Activated CD8-positive, alpha-beta T cell treated with anti-CD3 and anti-CD28 coated beads for 36 hours (primary cell): Measurements from ENCODE around the gene CAMK2G. TPM values are rescaled to one million over a fixed set of nuclear protein-coding genes. Genes with fewer than 3 reads are reported as not detected.

Experiments used
- ATAC-seq: fragments of 200-7000 bp; cut with Tn5 transposase; one replicate; pipeline ENCODE4 v1.10.0; 2021; ENCODE audit warnings: mild to moderate bottlenecking, moderate library complexity
- CTCF ChIA-PET: fragments of 350-600 bp; sonication (Branson Sonifier 250); formaldehyde crosslinking; loops from one replicate; lab custom pipeline; 2021; ENCODE audit warnings: antibody characterized with exemption; lab: Charles Lee
- POLR2A ChIA-PET: fragments of 350-600 bp; sonication (Branson Sonifier 250); formaldehyde crosslinking; loops from one replicate; lab custom pipeline; 2021; ENCODE audit warnings: antibody characterized with exemption; lab: Charles Lee
- DNase-seq: peaks from one replicate; pipeline ENCODE4 v3.0.0-alpha.2; 2020
- H3K27ac Mint-ChIP-seq: one replicate; pipeline ENCODE4 v1.8.0; 2021; ENCODE audit warnings: mild to moderate bottlenecking, mixed read lengths
- H3K27me3 Mint-ChIP-seq: one replicate; pipeline ENCODE4 v1.8.0; 2021; ENCODE audit warnings: mixed read lengths
- H3K36me3 Mint-ChIP-seq: one replicate; pipeline ENCODE4 v1.8.0; 2021; ENCODE audit warnings: low read depth, mixed read lengths
- H3K4me1 Mint-ChIP-seq: one replicate; pipeline ENCODE4 v1.8.0; 2021; ENCODE audit warnings: low read depth, mixed read lengths
- H3K4me3 Mint-ChIP-seq: one replicate; pipeline ENCODE4 v1.8.0; 2021; ENCODE audit warnings: mild to moderate bottlenecking, moderate library complexity, mixed read lengths
- H3K9me3 Mint-ChIP-seq: one replicate; pipeline ENCODE4 v1.8.0; 2021; ENCODE audit warnings: mixed read lengths
- intact Hi-C: fragments of 100-400 bp; cut with micrococcal nuclease; formaldehyde crosslinking; loops from one replicate; pipeline ENCODE4 v1.10.0; 2022
- total RNA-seq, 2 experiments: library from RNA; stranded (reverse); gene quantifications; one replicate each; pipeline ENCODE4 v1.2.3, GENCODE V29; 2021
- TF ChIP-seq, protein P1 (sequence below): fragments of 200-600 bp; IDR thresholded peaks from one replicate; pipeline ENCODE4 v1.8.0; 2022; ENCODE audit warnings: antibody characterized with exemption, mild to moderate bottlenecking

CAMK2G gene
- total RNA-seq, 2 experiments from 2014 or later: 17.8 to 18.5 TPM

- no peak overlapping the region for H3K27ac Mint-ChIP-seq
- CTCF ChIA-PET: interaction anchor here (1.4 to 9.5 kb wide), 7 partner anchors 9 to 63 kb away, joined by 4 to 430 read pairs (median 9); no protein-coding TSS in a partner anchor
Observed at GRCh38 chr10:73876971-73877370, 2.6 kb upstream of the CAMK2G start.

GRCh38 chr10:73876566-73876965 is 2.2 kb upstream of the CAMK2G start:
- no peak for DNase-seq
- ATAC-seq: no peak
- Mint-ChIP-seq H3K9me3 (no peaks in the 10 kb centered on the region), H3K36me3 (peaks cover 8% of the 10 kb centered on the region), H3K4me1 (peaks cover 56% of the 10 kb centered on the region), H3K4me3 (no peak overlapping the region), H3K27ac (no peak overlapping the region), H3K27me3 (no peaks in the 10 kb centered on the region)
- TF ChIP-seq, protein P1, sequence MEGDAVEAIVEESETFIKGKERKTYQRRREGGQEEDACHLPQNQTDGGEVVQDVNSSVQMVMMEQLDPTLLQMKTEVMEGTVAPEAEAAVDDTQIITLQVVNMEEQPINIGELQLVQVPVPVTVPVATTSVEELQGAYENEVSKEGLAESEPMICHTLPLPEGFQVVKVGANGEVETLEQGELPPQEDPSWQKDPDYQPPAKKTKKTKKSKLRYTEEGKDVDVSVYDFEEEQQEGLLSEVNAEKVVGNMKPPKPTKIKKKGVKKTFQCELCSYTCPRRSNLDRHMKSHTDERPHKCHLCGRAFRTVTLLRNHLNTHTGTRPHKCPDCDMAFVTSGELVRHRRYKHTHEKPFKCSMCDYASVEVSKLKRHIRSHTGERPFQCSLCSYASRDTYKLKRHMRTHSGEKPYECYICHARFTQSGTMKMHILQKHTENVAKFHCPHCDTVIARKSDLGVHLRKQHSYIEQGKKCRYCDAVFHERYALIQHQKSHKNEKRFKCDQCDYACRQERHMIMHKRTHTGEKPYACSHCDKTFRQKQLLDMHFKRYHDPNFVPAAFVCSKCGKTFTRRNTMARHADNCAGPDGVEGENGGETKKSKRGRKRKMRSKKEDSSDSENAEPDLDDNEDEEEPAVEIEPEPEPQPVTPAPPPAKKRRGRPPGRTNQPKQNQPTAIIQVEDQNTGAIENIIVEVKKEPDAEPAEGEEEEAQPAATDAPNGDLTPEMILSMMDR: no peak
- ChIA-PET POLR2A (interaction anchor here (0.7 to 3.6 kb wide), 2 partner anchors 24 to 68 kb away, joined by 5 to 22 read pairs; no protein-coding TSS in a partner anchor), CTCF (interaction anchor here (1.4 to 9.5 kb wide), 6 partner anchors 10 to 64 kb away, joined by 4 to 430 read pairs (median 12); no protein-coding TSS in a partner anchor)
- intact Hi-C loops: no loop called here

More at GRCh38 chr10:73876971-73877370, 2.6 kb upstream of the CAMK2G start:
- peaks cover 8% of the 10 kb centered on the region for H3K36me3 Mint-ChIP-seq
- peaks cover 52% of the 10 kb centered on the region for H3K4me1 Mint-ChIP-seq
- TF ChIP-seq, protein P1: no peak
- H3K9me3 Mint-ChIP-seq: no peaks in the 10 kb centered on the region
- POLR2A ChIA-PET: interaction anchor here (0.7 to 1.0 kb wide), 3 partner anchors 25 to 68 kb away, joined by 4 to 5 read pairs (median 5); no protein-coding TSS in a partner anchor
- H3K4me3 Mint-ChIP-seq: no peak overlapping the region
- intact Hi-C loops: no loop called here
- DNase-seq (no peak), ATAC-seq (no peak)
- H3K27me3 Mint-ChIP-seq: no peaks in the 10 kb centered on the region

DNA sequence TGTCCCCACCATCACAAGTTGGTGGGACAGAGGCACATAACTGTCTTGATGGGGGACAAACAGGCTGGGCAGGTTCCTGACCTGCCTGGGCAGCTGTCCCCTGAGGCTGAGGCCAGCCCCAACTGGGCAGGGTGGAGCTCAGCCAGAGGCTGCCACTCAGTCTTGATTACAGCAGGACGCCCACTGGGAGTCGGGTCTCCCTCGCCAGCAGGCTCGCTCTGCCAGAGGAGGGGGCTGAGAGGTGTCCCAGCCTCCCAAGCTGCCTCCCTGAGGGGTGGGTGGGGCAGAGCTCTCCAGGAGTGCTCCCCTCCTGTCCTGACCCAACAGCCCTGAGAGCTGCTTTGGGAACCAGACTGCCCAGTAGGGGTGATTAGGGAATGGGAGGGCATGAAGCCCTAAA is 1.8 kb upstream of the CAMK2G start:
- POLR2A ChIA-PET: interaction anchor here (1.3 to 3.6 kb wide), 4 partner anchors 17 to 104 kb away, joined by 4 to 22 read pairs (median 12); a partner anchor contains a TSS
- Mint-ChIP-seq H3K36me3 (peaks cover 8% of the 10 kb centered on the region), H3K27me3 (no peaks in the 10 kb centered on the region), H3K9me3 (no peaks in the 10 kb centered on the region), H3K4me1 (peaks cover 60% of the 10 kb centered on the region), H3K4me3 (no peak overlapping the region), H3K27ac (peak overlapping the region; percentile 62)
- ATAC-seq: no peak
- TF ChIP-seq, protein P1: no peak
- intact Hi-C loops: no loop called here
- DNase-seq: no peak
- CTCF ChIA-PET: interaction anchor here (1.3 to 9.5 kb wide), 7 partner anchors 10 to 64 kb away, joined by 3 to 430 read pairs (median 9); no protein-coding TSS in a partner anchor

DNA sequence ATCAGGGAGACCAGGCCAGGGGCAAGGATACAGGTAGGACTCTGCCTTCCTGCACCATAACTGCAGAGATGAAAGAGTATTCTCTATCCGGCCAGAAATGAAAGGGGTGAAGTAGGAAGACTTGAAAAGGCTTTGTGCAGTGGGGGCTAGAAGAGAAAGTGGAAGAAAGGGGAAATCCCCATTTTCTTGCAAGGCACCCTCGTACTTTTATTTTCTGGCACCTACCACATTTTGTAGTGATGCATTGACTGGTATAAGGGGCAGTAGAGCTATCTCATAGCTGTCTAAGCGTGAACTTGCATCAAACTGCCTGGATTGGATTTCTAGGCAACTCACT is 752 bp upstream of the CAMK2G start:
- DNase-seq (peak; percentile 53), ATAC-seq (peak; percentile 45)
- Mint-ChIP-seq H3K4me1 (peaks cover 69% of the 10 kb centered on the region), H3K27me3 (no peaks in the 10 kb centered on the region), H3K9me3 (no peaks in the 10 kb centered on the region), H3K4me3 (peak overlapping the region; percentile 82), H3K27ac (peak overlapping the region; percentile 92), H3K36me3 (peaks cover 11% of the 10 kb centered on the region)
- TF ChIP-seq, protein P1: no peak
- CTCF ChIA-PET: interaction anchor here (1.3 to 9.5 kb wide), 6 partner anchors 10 to 65 kb away, joined by 3 to 430 read pairs (median 8); no protein-coding TSS in a partner anchor
- POLR2A ChIA-PET: interaction anchor here (1.0 to 3.6 kb wide), 7 partner anchors 11 to 103 kb away, joined by 3 to 32 read pairs (median 5); a partner anchor contains a TSS
- intact Hi-C loops: no loop called here

DNA sequence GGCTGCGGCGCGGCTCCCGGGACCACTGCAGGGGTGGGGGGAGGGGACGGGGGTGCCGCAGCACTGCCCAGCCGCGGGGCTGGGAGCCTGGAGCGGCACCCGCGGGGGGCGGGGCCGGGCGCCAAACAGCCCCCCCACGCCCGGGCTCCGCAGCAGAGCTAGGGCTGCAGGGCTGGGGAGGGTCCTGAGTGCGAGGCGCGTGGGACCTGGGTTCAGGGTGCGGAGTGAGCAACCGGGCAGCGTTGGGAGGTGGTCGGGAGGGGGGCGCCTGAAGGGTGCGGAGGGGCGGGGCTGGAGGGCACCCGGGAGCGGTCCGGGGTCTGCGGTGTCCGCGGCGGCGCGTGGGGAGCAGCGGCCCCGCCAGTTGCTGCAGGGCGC is 528 bp downstream of the CAMK2G start:
- CTCF ChIA-PET: interaction anchor here (0.9 to 9.5 kb wide), 3 partner anchors 15 to 67 kb away, joined by 3 to 430 read pairs (median 4); no protein-coding TSS in a partner anchor
- DNase-seq (no peak), ATAC-seq (no peak)
- H3K27me3 Mint-ChIP-seq: no peaks in the 10 kb centered on the region
- POLR2A ChIA-PET: interaction anchor here (1.3 to 3.6 kb wide), 3 partner anchors 10 to 64 kb away, joined by 3 to 32 read pairs (median 22); no protein-coding TSS in a partner anchor
- H3K4me1 Mint-ChIP-seq: peaks cover 58% of the 10 kb centered on the region
- H3K27ac Mint-ChIP-seq: no peak overlapping the region
- no peaks in the 10 kb centered on the region for H3K9me3 Mint-ChIP-seq
- TF ChIP-seq, protein P1: no peak
- H3K4me3 Mint-ChIP-seq: peak overlapping the region; percentile 70
- intact Hi-C loops: no loop called here
- H3K36me3 Mint-ChIP-seq: peaks cover 11% of the 10 kb centered on the region
